Naive thymus-derived CD4-positive, alpha-beta T cell (primary cell): Measurements from ENCODE around the gene MUC12. TPM values are rescaled to one million over a fixed set of nuclear protein-coding genes. Genes with fewer than 3 reads are reported as not detected.
"Not testable (repeated sequence)": the region's sequence is repeated elsewhere in the genome, so short reads cannot be mapped to it uniquely, and the experiment has no call there.

Experiments
- ATAC-seq: fragments of 150-1000 bp; cut with Tn5 transposase; 2 replicates; pipeline ENCODE4 v1.10.0; 2021; ENCODE audit warnings: mild to moderate bottlenecking, moderate library complexity
- CTCF ChIA-PET: fragments of 350-600 bp; sonication (Branson Sonifier 250); formaldehyde crosslinking; loops from one replicate; lab custom pipeline; 2021; ENCODE audit warnings: antibody characterized with exemption; lab: Charles Lee
- POLR2A ChIA-PET: fragments of 350-600 bp; sonication (Branson Sonifier 250); formaldehyde crosslinking; loops from one replicate; lab custom pipeline; 2021; ENCODE audit warnings: antibody characterized with exemption, inconsistent platforms; lab: Charles Lee
- DNase-seq, 9 donors: peaks; one replicate each; pipeline versions ENCODE4 v3.0.0 to v3.0.0-alpha.2; 2020 to 2022; ENCODE audit warnings: mixed read lengths in 1 of 9
- H3K27ac ChIP-seq: one replicate; pipeline ENCODE4 v1.7.0; 2013; ENCODE audit warnings: mild to moderate bottlenecking, low read depth, low read length, moderate library complexity
- H3K27me3 ChIP-seq, 2 donors: one replicate each; pipeline ENCODE4 v1.7.0; 2013; ENCODE audit warnings: low read length in 2 of 2, mild to moderate bottlenecking in 2 of 2, moderate library complexity in 2 of 2; ENCODE audit not compliant: control insufficient read depth in 2 of 2, insufficient read depth in 2 of 2
- H3K36me3 ChIP-seq, 3 experiments: 1 replicate in 2 of 3; 2 replicates in 1 of 3; pipeline ENCODE4 v1.7.0; 2013; ENCODE audit warnings: low read length in 3 of 3, mild to moderate bottlenecking in 3 of 3, moderate library complexity in 1 of 3; ENCODE audit not compliant: insufficient read depth in 3 of 3, control insufficient read depth in 2 of 3
- H3K4me1 ChIP-seq, 2 donors: one replicate each; pipeline ENCODE4 v1.7.0; 2013; ENCODE audit warnings: low read length in 2 of 2, mild to moderate bottlenecking in 2 of 2, moderate library complexity in 1 of 2; ENCODE audit not compliant: control insufficient read depth in 2 of 2, insufficient read depth in 2 of 2
- H3K4me3 ChIP-seq: 2 replicates; pipeline ENCODE4 v1.7.0; 2013; ENCODE audit warnings: mild to moderate bottlenecking, low read length
- H3K9me3 ChIP-seq, 3 experiments: 1 replicate in 2 of 3; 2 replicates in 1 of 3; pipeline ENCODE4 v1.7.0; 2013; ENCODE audit warnings: low read length in 3 of 3; ENCODE audit not compliant: control insufficient read depth in 2 of 3
- H3K27ac Mint-ChIP-seq, 9 donors: one replicate each; pipeline ENCODE4 v1.8.0; 2020 to 2022; ENCODE audit warnings: mixed read lengths in 9 of 9, mild to moderate bottlenecking in 8 of 9, moderate library complexity in 5 of 9, inconsistent platforms in 2 of 9
- H3K27me3 Mint-ChIP-seq, 5 donors: one replicate each; pipeline ENCODE4 v1.8.0; 2021 to 2022; ENCODE audit warnings: mixed read lengths in 5 of 5, mild to moderate bottlenecking in 1 of 5
- H3K36me3 Mint-ChIP-seq, 5 donors: one replicate each; pipeline ENCODE4 v1.8.0; 2020 to 2022; ENCODE audit warnings: mixed read lengths in 5 of 5, mild to moderate bottlenecking in 3 of 5, inconsistent platforms in 1 of 5
- H3K4me1 Mint-ChIP-seq, 7 donors: one replicate each; pipeline ENCODE4 v1.8.0; 2020 to 2022; ENCODE audit warnings: mixed read lengths in 7 of 7, mild to moderate bottlenecking in 3 of 7, inconsistent platforms in 1 of 7
- H3K4me3 Mint-ChIP-seq, 10 donors: one replicate each; pipeline ENCODE4 v1.8.0; 2020 to 2022; ENCODE audit warnings: mild to moderate bottlenecking in 10 of 10, mixed read lengths in 10 of 10, moderate library complexity in 6 of 10, inconsistent platforms in 2 of 10
- H3K9me3 Mint-ChIP-seq, 11 donors: one replicate each; pipeline ENCODE4 v1.8.0; 2020 to 2022; ENCODE audit warnings: mixed read lengths in 11 of 11, mild to moderate bottlenecking in 4 of 11, inconsistent platforms in 1 of 11, moderate library complexity in 1 of 11
- intact Hi-C, 2 donors: fragments of 100-400 bp; cut with micrococcal nuclease; formaldehyde crosslinking; loops; one replicate each; pipeline ENCODE4 v1.15.1; 2023
- polyA plus RNA-seq, 2 donors: library from polyadenylated mRNA; unstranded; fragments of 300-500 nt; fragmentation: Illumina TruSeq; gene quantifications; one replicate each; pipeline ENCODE4 v1.2.3, GENCODE V29; 2021
- total RNA-seq, 6 experiments: library from RNA in 5 of 6; stranded (reverse) in 5 of 6; gene quantifications; 1 replicate in 5 of 6; 2 replicates in 1 of 6; pipeline ENCODE4 v1.2.3 and lab custom pipeline; 2021 to 2026

Gene MUC12
- total and polyA plus RNA-seq, 7 experiments from 2014 or later, result not detected

DNA sequence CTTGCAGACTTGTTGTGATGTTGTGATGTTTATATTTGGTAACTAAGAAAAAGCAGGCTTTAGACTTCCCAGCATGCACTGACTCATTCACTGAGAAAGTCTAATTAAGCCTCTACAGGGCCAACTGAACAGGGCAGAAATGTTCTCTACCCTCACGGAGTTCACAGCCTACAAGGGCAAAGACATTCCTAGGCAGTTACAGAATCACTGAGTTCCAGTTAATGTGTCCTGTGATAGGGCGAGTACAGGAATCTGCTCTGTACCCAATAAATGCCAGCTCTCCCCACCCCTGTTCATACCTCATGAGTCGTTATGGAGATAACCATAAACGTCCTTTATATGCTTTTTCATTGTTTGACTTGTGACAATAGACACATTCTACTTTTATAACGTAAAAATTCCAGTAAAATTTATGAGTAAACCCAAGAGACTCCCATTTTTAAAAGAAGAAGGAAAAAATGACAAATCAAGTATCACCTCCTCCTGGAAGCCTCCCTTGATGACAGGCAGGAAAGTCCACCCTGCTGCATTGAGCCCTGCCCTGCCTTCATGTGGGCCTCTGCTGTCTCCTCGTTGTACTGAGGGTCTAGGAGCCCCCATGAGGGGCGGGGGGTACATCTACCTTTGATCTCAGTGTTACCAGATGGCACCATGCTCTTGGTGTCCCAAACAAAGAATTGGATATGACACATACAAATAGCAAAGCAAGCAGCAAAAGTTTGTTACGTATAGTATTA is 14.3 kb downstream of the MUC12 start:
- Histone ChIP-seq H3K27me3 (no peaks in the 10 kb centered on the region), H3K36me3 (no peaks in the 10 kb centered on the region), H3K4me1 (no peaks in the 10 kb centered on the region), H3K4me3 (no peak overlapping the region), H3K9me3 (no peaks in the 10 kb centered on the region), H3K27ac (no peak overlapping the region)
- intact Hi-C loops, result no loop called here
- ChIA-PET CTCF (no interaction called here), POLR2A (no interaction called here)
- Mint-ChIP-seq H3K9me3 (peaks cover 0 to 2% (median 0%) of the 10 kb centered on the region in 11 donors), H3K4me3 (no peak overlapping the region), H3K27me3 (peaks cover 0 to 16% (median 6%) of the 10 kb centered on the region in 5 donors), H3K4me1 (no peaks in the 10 kb centered on the region), H3K36me3 (peaks cover 0 to 3% (median 0%) of the 10 kb centered on the region in 5 donors), H3K27ac (peak overlapping the region in 1 of 9 donors; percentile 1)
- ATAC-seq (no peak), DNase-seq (no peak)

- H3K27me3 Mint-ChIP-seq, result peaks cover 0 to 16% (median 6%) of the 10 kb centered on the region in 5 donors
- DNase-seq, H3K4me3 Mint-ChIP-seq, intact Hi-C loops, H3K4me1 Mint-ChIP-seq, H3K27ac Mint-ChIP-seq, H3K9me3 ChIP-seq, H3K4me1 ChIP-seq, CTCF ChIA-PET, H3K36me3 Mint-ChIP-seq, POLR2A ChIA-PET, ATAC-seq, H3K27me3 ChIP-seq, H3K9me3 Mint-ChIP-seq, H3K27ac ChIP-seq, H3K36me3 ChIP-seq, H3K4me3 ChIP-seq: not testable (repeated sequence)
Observed at GRCh38 chr7:100984241-100984918, 15.0 kb downstream of the MUC12 start.

GRCh38 chr7:100985033-100985797 is 15.8 kb downstream of the MUC12 start:
- H3K4me1 ChIP-seq, H3K36me3 Mint-ChIP-seq, H3K9me3 ChIP-seq, H3K4me3 ChIP-seq, POLR2A ChIA-PET, H3K27ac Mint-ChIP-seq, H3K36me3 ChIP-seq, H3K27ac ChIP-seq, H3K27me3 ChIP-seq, ATAC-seq, DNase-seq, H3K4me3 Mint-ChIP-seq, intact Hi-C loops, H3K4me1 Mint-ChIP-seq, H3K9me3 Mint-ChIP-seq: not testable (repeated sequence)
- CTCF ChIA-PET, result interaction anchor here (0.6 kb wide), 1 partner anchor 1771 kb away, joined by 3 read pairs; no protein-coding TSS in a partner anchor
- peaks cover 0 to 16% (median 6%) of the 10 kb centered on the region in 5 donors for H3K27me3 Mint-ChIP-seq

DNA sequence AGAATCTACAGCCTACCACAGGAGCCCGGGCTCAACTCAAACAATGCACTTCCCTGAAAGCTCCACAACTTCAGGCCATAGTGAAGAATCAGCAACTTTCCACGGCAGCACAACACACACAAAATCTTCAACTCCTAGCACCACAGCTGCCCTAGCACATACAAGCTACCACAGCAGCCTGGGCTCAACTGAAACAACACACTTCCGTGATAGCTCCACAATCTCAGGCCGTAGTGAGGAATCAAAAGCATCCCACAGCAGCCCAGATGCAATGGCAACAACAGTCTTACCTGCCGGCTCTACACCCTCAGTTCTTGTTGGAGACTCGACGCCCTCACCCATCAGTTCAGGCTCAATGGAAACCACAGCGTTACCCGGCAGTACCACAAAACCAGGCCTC is 22.3 kb downstream of the MUC12 start:
- ATAC-seq (no peak), DNase-seq (no peak)
- no peak overlapping the region for H3K4me3 ChIP-seq
- no peaks in the 10 kb centered on the region for H3K4me1 Mint-ChIP-seq
- no peaks in the 10 kb centered on the region for H3K9me3 ChIP-seq
- H3K27me3 Mint-ChIP-seq, result no peaks in the 10 kb centered on the region
- H3K9me3 Mint-ChIP-seq, result peaks cover 0 to 4% (median 0%) of the 10 kb centered on the region in 11 donors
- POLR2A ChIA-PET, result no interaction called here
- no peaks in the 10 kb centered on the region for H3K36me3 ChIP-seq
- H3K27ac Mint-ChIP-seq, result no peak overlapping the region
- H3K36me3 Mint-ChIP-seq, result no peaks in the 10 kb centered on the region
- no peak overlapping the region for H3K27ac ChIP-seq
- H3K4me3 Mint-ChIP-seq, result no peak overlapping the region
- CTCF ChIA-PET, result interaction anchor here (0.7 kb wide), 1 partner anchor 1222 kb away, joined by 3 read pairs; no protein-coding TSS in a partner anchor
- no peaks in the 10 kb centered on the region for H3K4me1 ChIP-seq
- no peaks in the 10 kb centered on the region for H3K27me3 ChIP-seq
- intact Hi-C loops, result no loop called here

DNA sequence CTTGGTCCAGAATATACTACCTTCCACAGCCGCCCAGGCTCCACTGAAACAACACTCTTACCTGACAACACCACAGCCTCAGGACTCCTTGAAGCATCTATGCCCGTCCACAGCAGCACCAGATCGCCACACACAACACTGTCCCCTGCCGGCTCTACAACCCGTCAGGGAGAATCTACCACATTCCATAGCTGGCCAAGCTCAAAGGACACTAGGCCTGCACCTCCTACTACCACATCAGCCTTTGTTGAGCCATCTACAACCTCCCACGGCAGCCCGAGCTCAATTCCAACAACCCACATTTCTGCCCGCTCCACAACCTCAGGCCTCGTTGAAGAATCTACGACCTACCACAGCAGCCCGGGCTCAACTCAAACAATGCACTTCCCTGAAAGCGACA is 22.9 kb downstream of the MUC12 start:
- H3K4me1 Mint-ChIP-seq, POLR2A ChIA-PET, H3K4me3 ChIP-seq, H3K36me3 Mint-ChIP-seq, intact Hi-C loops, H3K27me3 Mint-ChIP-seq, H3K27ac ChIP-seq, H3K9me3 Mint-ChIP-seq, ATAC-seq, H3K27me3 ChIP-seq, H3K4me1 ChIP-seq, H3K36me3 ChIP-seq, H3K9me3 ChIP-seq, H3K4me3 Mint-ChIP-seq, H3K27ac Mint-ChIP-seq, DNase-seq: not testable (repeated sequence)
- CTCF ChIA-PET, result interaction anchor here (0.7 kb wide), 1 partner anchor 1221 kb away, joined by 3 read pairs; no protein-coding TSS in a partner anchor

DNA sequence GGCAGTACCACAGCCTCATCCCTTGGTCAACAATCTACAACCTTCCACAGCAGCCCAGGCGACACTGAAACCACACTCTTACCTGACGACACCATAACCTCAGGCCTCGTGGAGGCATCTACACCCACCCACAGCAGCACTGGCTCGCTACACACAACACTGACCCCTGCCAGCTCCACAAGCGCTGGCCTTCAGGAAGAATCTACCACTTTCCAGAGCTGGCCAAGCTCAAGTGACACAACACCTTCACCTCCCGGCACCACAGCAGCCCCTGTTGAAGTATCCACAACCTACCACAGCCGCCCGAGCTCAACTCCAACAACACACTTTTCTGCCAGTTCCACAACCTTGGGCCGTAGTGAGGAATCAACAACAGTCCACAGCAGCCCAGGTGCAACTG is 25.3 kb downstream of the MUC12 start:
- H3K36me3 Mint-ChIP-seq, H3K36me3 ChIP-seq, H3K27me3 ChIP-seq, H3K4me1 ChIP-seq, DNase-seq, CTCF ChIA-PET, intact Hi-C loops, H3K27me3 Mint-ChIP-seq, H3K9me3 Mint-ChIP-seq, H3K27ac Mint-ChIP-seq, H3K4me3 Mint-ChIP-seq, H3K4me3 ChIP-seq, POLR2A ChIA-PET, H3K9me3 ChIP-seq, H3K27ac ChIP-seq, H3K4me1 Mint-ChIP-seq: not testable (repeated sequence)
- ATAC-seq, result peak; percentile 16
